HepG2 (cell line): ENCODE measurements around the gene TXNDC16. TPM values are rescaled to one million over a fixed set of nuclear protein-coding genes. Genes with fewer than 3 reads are reported as not detected.
A peak's percentile ranks its signal among the peaks of the same experiment; 100 is the strongest.

Experiments used
- NFE2L1 ChIP-seq: sonication (generic); formaldehyde crosslinking; IDR thresholded peaks from 2 replicates; pipeline ENCODE4 v1.4.0; 2020; ENCODE audit warnings: missing genetic modification reagents, mild to moderate bottlenecking, borderline replicate concordance
- NFE2L2 ChIP-seq: fragments of 150-350 bp; IDR thresholded peaks from 2 replicates; pipeline ENCODE4 v1.6.1; 2014; ENCODE audit warnings: low read length
- TAF15 ChIP-seq: fragments of 200-400 bp; formaldehyde crosslinking; IDR thresholded peaks from one replicate; pipeline ENCODE4 v1.6.1; 2018; ENCODE audit warnings: mild to moderate bottlenecking, low read depth, low read length; ENCODE audit not compliant: poor library complexity, severe bottlenecking
- ZBTB8A ChIP-seq: sonication (generic); formaldehyde crosslinking; IDR thresholded peaks from 2 replicates; pipeline ENCODE4 v1.4.0; 2020; ENCODE audit warnings: mild to moderate bottlenecking, low read depth, missing genetic modification reagents, borderline replicate concordance
- ZEB1 ChIP-seq: IDR thresholded peaks from 2 replicates; pipeline ENCODE4 v1.6.1; 2012; ENCODE audit warnings: mild to moderate bottlenecking, low read depth, inconsistent platforms; ENCODE audit not compliant: insufficient replicate concordance
- ZFP36L2 ChIP-seq: sonication (generic); formaldehyde crosslinking; IDR thresholded peaks from 2 replicates; pipeline ENCODE4 v1.4.0; 2020; ENCODE audit warnings: missing genetic modification reagents
- ZNF724P ChIP-seq: sonication (generic); formaldehyde crosslinking; IDR thresholded peaks from 2 replicates; pipeline ENCODE4 v1.8.0; 2022; ENCODE audit warnings: missing genetic modification reagents, borderline replicate concordance
- ZNF776 ChIP-seq: sonication (generic); formaldehyde crosslinking; IDR thresholded peaks from 2 replicates; pipeline ENCODE4 v1.4.0; 2020; ENCODE audit warnings: mild to moderate bottlenecking, missing genetic modification reagents
- polyA plus RNA-seq, 8 experiments: library from polyadenylated mRNA; depleted of rRNA in 3 of 8; stranded (reverse) in 7 of 8; unstranded in 1 of 8; fragments of >200 nt; fragmentation: Illumina TruSeq in 4 of 8; extraction: Trizol in 4 of 8; gene quantifications; 2 replicates each; pipeline versions ENCODE4 v1.2.1 to v1.2.3, GENCODE V29; 2011 to 2016; ENCODE audit warnings: low read depth in 4 of 8, missing spikeins in 1 of 8, mixed read lengths in 1 of 8; ENCODE audit not compliant: insufficient read depth in 1 of 8
- total RNA-seq, 5 experiments: library from RNA; depleted of rRNA; stranded (reverse); fragments of >200 nt; fragmentation: Illumina TruSeq; extraction: Trizol; gene quantifications; 2 replicates each; pipeline ENCODE4 v1.2.3, GENCODE V29; 2016; ENCODE audit warnings: low read depth in 1 of 5
- TF ChIP-seq, protein P1 (sequence below): sonication (generic); formaldehyde crosslinking; IDR thresholded peaks from 2 replicates; pipeline ENCODE4 v1.4.0; 2020; ENCODE audit warnings: missing genetic modification reagents, borderline replicate concordance
- TF ChIP-seq, protein P2 (sequence below): sonication (generic); formaldehyde crosslinking; IDR thresholded peaks from 2 replicates; pipeline ENCODE4 v1.5.0; 2020; ENCODE audit warnings: missing genetic modification reagents
- TF ChIP-seq, protein P3 (sequence below): sonication (generic); formaldehyde crosslinking; IDR thresholded peaks from 2 replicates; pipeline ENCODE4 v1.9.0; 2021; ENCODE audit warnings: missing genetic modification reagents, borderline replicate concordance

Gene TXNDC16
- total and polyA plus RNA-seq, 2 of the 13 experiments (the other 11 are each of a cell fraction or from before 2014, with no cell fraction given), result 4.6 to 6.2 TPM

DNA sequence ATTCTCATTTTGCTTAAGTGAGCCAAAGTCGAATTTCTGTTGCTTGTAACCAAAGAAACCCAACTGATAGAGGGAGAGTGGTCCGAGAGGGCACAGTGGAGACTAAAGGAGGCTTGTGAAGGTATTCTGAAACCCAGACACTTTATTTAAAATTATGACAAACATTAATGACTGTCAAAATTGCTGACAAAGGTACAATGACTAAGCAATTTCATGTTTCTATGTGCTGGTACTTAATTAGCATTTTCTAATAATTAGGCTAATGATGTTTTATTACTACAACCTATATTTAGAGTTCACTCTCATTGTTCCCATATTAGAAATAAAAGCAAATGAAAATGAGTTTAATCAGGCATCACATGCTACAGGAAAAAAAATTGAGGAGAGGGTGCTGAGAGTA, 121.8 kb downstream of the TXNDC16 start (continued):
- TF ChIP-seq ZNF724P (CRISPR knock-in tag) (no peak), TAF15 (no peak), NFE2L1 (CRISPR knock-in tag) (no peak), ZFP36L2 (CRISPR knock-in tag) (no peak), ZNF776 (CRISPR knock-in tag) (no peak), NFE2L2 (peak; percentile 80), ZBTB8A (CRISPR knock-in tag) (no peak), ZEB1 (no peak)
- TF ChIP-seq, protein P1, sequence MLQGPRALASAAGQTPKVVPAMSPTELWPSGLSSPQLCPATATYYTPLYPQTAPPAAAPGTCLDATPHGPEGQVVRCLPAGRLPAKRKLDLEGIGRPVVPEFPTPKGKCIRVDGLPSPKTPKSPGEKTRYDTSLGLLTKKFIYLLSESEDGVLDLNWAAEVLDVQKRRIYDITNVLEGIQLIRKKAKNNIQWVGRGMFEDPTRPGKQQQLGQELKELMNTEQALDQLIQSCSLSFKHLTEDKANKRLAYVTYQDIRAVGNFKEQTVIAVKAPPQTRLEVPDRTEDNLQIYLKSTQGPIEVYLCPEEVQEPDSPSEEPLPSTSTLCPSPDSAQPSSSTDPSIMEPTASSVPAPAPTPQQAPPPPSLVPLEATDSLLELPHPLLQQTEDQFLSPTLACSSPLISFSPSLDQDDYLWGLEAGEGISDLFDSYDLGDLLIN (CRISPR knock-in tag), result no peak
- TF ChIP-seq, protein P2, sequence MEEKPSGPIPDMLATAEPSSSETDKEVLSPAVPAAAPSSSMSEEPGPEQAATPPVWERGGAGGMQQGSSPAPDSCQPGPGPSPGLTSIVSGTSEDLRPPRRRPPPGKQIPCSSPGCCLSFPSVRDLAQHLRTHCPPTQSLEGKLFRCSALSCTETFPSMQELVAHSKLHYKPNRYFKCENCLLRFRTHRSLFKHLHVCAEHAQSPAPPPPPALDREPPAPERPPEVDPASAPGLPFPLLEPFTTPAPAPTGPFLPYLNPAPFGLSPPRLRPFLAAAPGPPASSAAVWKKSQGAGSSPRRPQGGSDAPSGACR (CRISPR knock-in tag), result no peak
- TF ChIP-seq, protein P3, sequence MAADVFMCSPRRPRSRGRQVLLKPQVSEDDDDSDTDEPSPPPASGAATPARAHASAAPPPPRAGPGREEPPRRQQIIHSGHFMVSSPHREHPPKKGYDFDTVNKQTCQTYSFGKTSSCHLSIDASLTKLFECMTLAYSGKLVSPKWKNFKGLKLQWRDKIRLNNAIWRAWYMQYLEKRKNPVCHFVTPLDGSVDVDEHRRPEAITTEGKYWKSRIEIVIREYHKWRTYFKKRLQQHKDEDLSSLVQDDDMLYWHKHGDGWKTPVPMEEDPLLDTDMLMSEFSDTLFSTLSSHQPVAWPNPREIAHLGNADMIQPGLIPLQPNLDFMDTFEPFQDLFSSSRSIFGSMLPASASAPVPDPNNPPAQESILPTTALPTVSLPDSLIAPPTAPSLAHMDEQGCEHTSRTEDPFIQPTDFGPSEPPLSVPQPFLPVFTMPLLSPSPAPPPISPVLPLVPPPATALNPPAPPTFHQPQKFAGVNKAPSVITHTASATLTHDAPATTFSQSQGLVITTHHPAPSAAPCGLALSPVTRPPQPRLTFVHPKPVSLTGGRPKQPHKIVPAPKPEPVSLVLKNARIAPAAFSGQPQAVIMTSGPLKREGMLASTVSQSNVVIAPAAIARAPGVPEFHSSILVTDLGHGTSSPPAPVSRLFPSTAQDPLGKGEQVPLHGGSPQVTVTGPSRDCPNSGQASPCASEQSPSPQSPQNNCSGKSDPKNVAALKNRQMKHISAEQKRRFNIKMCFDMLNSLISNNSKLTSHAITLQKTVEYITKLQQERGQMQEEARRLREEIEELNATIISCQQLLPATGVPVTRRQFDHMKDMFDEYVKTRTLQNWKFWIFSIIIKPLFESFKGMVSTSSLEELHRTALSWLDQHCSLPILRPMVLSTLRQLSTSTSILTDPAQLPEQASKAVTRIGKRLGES (CRISPR knock-in tag), result no peak
- TF ChIP-seq, all 625 proteins: peak for 3
